ENCODE measurements around the gene CAVIN2. TPM values are rescaled to one million over a fixed set of nuclear protein-coding genes. Genes with fewer than 3 reads are reported as not detected.

Gene CAVIN2
- total RNA-seq, 2 donors from 2014 or later: 106 to 145 TPM

Other genes with a start within 250 kb of the CAVIN2 start
- 10 to 100 TPM; 16.2 to 19.8 TPM for gene NABP1, start 169.0 kb downstream of the CAVIN2 start, total RNA-seq

Measured in left cardiac atrium (tissue), 2 donors.